AG04450 (cell line): ENCODE measurements around the gene C6orf163. TPM values are rescaled to one million over a fixed set of nuclear protein-coding genes. Genes with fewer than 3 reads are reported as not detected.
A peak's percentile ranks its signal among the peaks of the same experiment; 100 is the strongest.

Experiments used
- CTCF ChIA-PET: fragments of 300-600, 350-600 bp; formaldehyde crosslinking; extraction: SDS; loops from one replicate; lab custom pipeline; 2022; ENCODE audit warnings: antibody characterized with exemption, inconsistent platforms; lab: Charles Lee
- POLR2A ChIA-PET: fragments of 350-600 bp; formaldehyde crosslinking; extraction: SDS; loops from one replicate; lab custom pipeline; 2021; ENCODE audit warnings: antibody characterized with exemption, inconsistent platforms; lab: Yijun Ruan, JAX
- DNase-seq: peaks from one replicate; pipeline ENCODE4 v3.0.0-alpha.2; 2011; ENCODE audit warnings: low read depth, low spot score
- H3K27ac ChIP-seq: one replicate; pipeline ENCODE4 v1.5.1; 2012; ENCODE audit warnings: low read depth, low read length, control low read depth
- H3K27me3 ChIP-seq: one replicate; pipeline ENCODE4 v1.6.0; 2012; ENCODE audit warnings: low read length; ENCODE audit not compliant: control insufficient read depth, insufficient read depth
- H3K4me3 ChIP-seq: 2 replicates; pipeline ENCODE4 v1.5.1; 2011; ENCODE audit warnings: mild to moderate bottlenecking, low read depth, low read length, control low read depth
- H3K9me3 ChIP-seq: 2 replicates; pipeline ENCODE4 v1.5.1; 2012; ENCODE audit warnings: low read length; ENCODE audit not compliant: control insufficient read depth, insufficient read depth
- polyA plus RNA-seq: library from polyadenylated mRNA; depleted of rRNA; stranded (reverse); fragments of >200 nt; gene quantifications from 2 replicates; pipeline ENCODE4 v1.2.3, GENCODE V29; 2011; rRNA removed
- TF ChIP-seq, protein P1 (sequence below): IDR thresholded peaks from 2 replicates; pipeline ENCODE4 v1.5.1; 2011; ENCODE audit warnings: low read depth, low read length, control low read depth, inconsistent platforms

Gene C6orf163
- polyA plus RNA-seq, 1 experiment = 0.81 TPM

DNA sequence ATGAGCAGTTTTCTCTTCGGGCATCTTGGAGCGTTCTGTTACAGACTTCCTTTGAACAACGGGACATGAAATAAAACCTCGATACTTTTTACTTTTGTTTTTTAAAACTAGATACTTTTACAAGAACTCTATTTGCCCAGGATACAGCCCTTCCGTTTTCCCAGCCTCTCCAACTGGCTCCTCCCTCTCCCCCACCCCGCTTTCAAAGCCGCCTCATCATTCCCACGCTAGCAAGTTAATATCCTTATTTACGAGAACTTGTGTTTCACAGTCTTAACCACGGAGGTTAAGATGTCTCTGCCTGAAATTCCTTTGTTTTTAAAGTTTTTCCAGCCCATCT, 62.9 kb downstream of the C6orf163 start:
- Histone ChIP-seq H3K27ac (no peak overlapping the region), H3K27me3 (no peaks in the 10 kb centered on the region), H3K9me3 (no peaks in the 10 kb centered on the region), H3K4me3 (peak overlapping the region; percentile 82)
- ChIA-PET CTCF (no interaction called here), POLR2A (no interaction called here)
- DNase-seq = no peak
- TF ChIP-seq, protein P1, sequence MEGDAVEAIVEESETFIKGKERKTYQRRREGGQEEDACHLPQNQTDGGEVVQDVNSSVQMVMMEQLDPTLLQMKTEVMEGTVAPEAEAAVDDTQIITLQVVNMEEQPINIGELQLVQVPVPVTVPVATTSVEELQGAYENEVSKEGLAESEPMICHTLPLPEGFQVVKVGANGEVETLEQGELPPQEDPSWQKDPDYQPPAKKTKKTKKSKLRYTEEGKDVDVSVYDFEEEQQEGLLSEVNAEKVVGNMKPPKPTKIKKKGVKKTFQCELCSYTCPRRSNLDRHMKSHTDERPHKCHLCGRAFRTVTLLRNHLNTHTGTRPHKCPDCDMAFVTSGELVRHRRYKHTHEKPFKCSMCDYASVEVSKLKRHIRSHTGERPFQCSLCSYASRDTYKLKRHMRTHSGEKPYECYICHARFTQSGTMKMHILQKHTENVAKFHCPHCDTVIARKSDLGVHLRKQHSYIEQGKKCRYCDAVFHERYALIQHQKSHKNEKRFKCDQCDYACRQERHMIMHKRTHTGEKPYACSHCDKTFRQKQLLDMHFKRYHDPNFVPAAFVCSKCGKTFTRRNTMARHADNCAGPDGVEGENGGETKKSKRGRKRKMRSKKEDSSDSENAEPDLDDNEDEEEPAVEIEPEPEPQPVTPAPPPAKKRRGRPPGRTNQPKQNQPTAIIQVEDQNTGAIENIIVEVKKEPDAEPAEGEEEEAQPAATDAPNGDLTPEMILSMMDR = no peak

DNA sequence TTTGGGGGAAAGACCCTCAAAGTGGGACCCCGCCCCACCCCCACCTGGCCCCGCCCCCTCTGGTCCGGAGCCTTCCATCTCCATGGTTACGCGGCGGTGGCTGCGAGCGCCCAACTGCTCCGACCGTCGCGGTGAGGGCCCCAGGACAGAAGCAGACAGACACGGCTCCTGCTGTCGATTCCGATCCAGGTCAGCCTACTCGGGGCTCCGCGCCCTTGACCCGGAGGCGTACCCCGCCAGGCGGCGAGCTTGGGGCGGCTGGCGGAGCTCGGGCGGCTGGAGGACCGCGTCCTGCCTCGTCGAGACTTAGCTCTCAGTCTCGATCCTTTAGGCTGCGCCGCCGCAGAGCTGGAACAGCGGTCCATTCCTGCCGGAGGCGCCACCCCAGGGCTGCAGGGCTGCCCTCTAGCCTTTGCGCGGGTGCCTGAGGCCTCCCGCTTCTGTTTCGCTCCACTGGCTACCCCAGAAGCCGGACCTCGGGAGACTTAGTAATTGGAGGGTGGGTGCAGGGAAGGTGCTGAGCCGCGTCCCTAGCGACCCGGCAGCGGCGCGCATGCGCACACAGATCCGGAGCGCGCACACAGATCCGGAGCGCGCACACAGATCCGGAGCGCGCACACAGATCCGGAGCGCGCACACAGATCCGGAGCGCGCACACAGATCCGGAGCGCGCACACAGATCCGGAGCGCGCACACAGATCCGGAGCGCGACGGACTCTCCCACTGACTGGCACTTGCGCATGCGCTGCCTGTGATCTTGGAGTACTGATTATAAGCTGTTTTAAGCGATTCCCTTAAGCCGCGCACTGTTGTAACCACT, 63.5 kb downstream of the C6orf163 start, which contains the start of gene CFAP206:
Gene CFAP206, plus strand, starts transcription at position 72 of the 820 bp plus-strand sequence. CDS start 1,868 bp downstream, outside the sequence.
- Histone ChIP-seq H3K9me3 (no peaks in the 10 kb centered on the region), H3K27me3 (no peaks in the 10 kb centered on the region), H3K27ac (no peak within 1 kb of the TSS), H3K4me3 (peak within 1 kb of the TSS; percentile 82)
- CTCF ChIA-PET = interaction anchor here (0.6 to 2.1 kb wide), 4 partner anchors 15 to 647 kb away, joined by 3 to 18 read pairs (median 4); no protein-coding TSS in a partner anchor
- peak; percentile 65 for DNase-seq
- POLR2A ChIA-PET = no interaction called here
- TF ChIP-seq, protein P1 = peak; percentile 39

DNA sequence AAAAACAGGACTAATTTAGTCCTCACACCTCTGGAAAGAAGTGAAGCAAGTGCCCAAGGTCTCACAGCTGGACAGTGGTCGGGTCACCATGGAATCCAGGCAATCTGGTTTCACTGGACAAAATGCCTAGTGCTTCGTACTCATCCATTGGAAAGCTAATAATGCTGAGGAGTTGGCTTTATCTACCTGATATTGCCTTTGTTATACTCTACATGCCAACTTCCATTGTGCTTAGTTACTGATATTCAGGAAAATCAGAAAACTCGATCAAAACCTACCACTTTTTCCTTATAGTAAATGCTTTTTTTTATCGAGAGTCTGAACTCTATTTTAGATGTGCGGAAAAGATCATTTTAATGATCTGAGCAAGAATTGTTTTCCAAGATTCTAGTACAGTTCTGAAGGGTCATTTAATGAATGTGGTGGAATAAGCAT, 64.1 kb downstream of the C6orf163 start:
- CTCF ChIA-PET = interaction anchor here (0.6 to 2.1 kb wide), 4 partner anchors 15 to 646 kb away, joined by 3 to 18 read pairs (median 4); no protein-coding TSS in a partner anchor
- POLR2A ChIA-PET = interaction anchor here (0.7 kb wide), 1 partner anchor 112 kb away, joined by 6 read pairs; no protein-coding TSS in a partner anchor

More for the DNA sequence above, 64.1 kb downstream of the C6orf163 start:
- H3K27me3 ChIP-seq = no peaks in the 10 kb centered on the region
- H3K4me3 ChIP-seq = peak overlapping the region; percentile 68
- TF ChIP-seq, protein P1 = no peak
- no peak overlapping the region for H3K27ac ChIP-seq
- DNase-seq = no peak
- H3K9me3 ChIP-seq = no peaks in the 10 kb centered on the region

Other genes with a start within 250 kb of the C6orf163 start
- 0.19 and 0.26 TPM in 2 replicates for gene CGA, start 249.7 kb upstream of the C6orf163 start, polyA plus RNA-seq
- 9.5 and 18.0 TPM in 2 replicates for gene ZNF292, start 189.2 kb upstream of the C6orf163 start, polyA plus RNA-seq
- gene SMIM8, start 22.2 kb upstream of the C6orf163 start, polyA plus RNA-seq = 6.4 and 9.1 TPM in 2 replicates
- not detected in 2 replicates for gene GJB7, start 15.5 kb upstream of the C6orf163 start, polyA plus RNA-seq
- 0.11 TPM in 1 of 2 replicates, not detected in the other for gene CFAP206, start 63.2 kb downstream of the C6orf163 start, polyA plus RNA-seq
- gene SLC35A1, start 128.2 kb downstream of the C6orf163 start, polyA plus RNA-seq = 20.5 and 30.3 TPM in 2 replicates
- gene RARS2, start 245.2 kb downstream of the C6orf163 start, polyA plus RNA-seq = 22.4 and 28.1 TPM in 2 replicates
- gene ORC3, start 245.3 kb downstream of the C6orf163 start, polyA plus RNA-seq = 27.3 and 39.5 TPM in 2 replicates